ENCODE measurements around the gene AQP2.

DNA sequence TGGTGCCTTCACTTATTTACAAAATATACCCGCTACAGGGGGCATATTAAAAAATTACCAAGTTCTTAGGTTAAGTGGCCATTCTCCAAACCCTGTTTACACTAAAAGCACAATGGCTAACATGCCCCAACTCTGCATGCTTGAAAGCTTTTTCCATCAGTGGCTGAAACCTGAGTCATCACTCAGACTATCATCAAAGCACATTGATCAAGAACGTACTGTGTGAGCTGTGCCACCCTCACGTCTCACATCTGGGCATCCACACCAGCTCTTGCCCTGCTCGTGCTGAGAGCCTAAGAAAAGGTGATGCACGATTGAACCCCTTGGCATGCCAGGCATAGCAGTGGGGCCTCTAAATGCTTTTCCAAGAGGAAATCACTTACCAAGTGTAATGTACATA is 35.4 kb downstream of the AQP2 start:
- TF ChIP-seq POLR2A (IDR thresholded peaks at IDR 0.05; ENCODE audit: low read length): no peak
- no peak for TF ChIP-seq GATA1 (IDR thresholded peaks at IDR 0.05; ENCODE audit: low read depth, low read length)

Data from erythroblast (primary cell).